Tibial artery (tissue), 4 donors: Measurements from ENCODE around the gene DIAPH3.

Experiments
- DNase-seq, 2 donors: peaks; one replicate each; pipeline ENCODE4 v3.0.0-alpha.2; 2019
- H3K27ac ChIP-seq, 2 donors: fragments of 200-600 bp; sonication (generic) in 1 of 2; 1 replicate in 1 of 2; 2 replicates in 1 of 2; pipeline ENCODE4 v1.5.1; 2018 to 2019; ENCODE audit warnings: mild to moderate bottlenecking in 1 of 2
- H3K27me3 ChIP-seq, 2 donors: fragments of 200-600 bp; sonication (generic) in 1 of 2; one replicate each; pipeline versions ENCODE4 v1.5.1 to v1.6.0; 2016 to 2019
- H3K36me3 ChIP-seq, 3 donors: fragments of 200-600 bp; sonication (generic) in 2 of 3; one replicate each; pipeline ENCODE4 v1.5.1; 2016 to 2019; ENCODE audit warnings: mild to moderate bottlenecking in 2 of 3
- H3K4me1 ChIP-seq, 4 donors: fragments of 200-600 bp; sonication (generic) in 2 of 4; 1 replicate in 3 of 4; 2 replicates in 1 of 4; pipeline ENCODE4 v1.5.1; 2016 to 2019
- H3K4me3 ChIP-seq, 2 donors: fragments of 200-600 bp; sonication (generic) in 1 of 2; 1 replicate in 1 of 2; 2 replicates in 1 of 2; pipeline ENCODE4 v1.5.1; 2018 to 2019; ENCODE audit warnings: mild to moderate bottlenecking in 2 of 2
- H3K9me3 ChIP-seq, 3 donors: fragments of 200-600 bp; sonication (generic) in 1 of 3; one replicate each; pipeline ENCODE4 v1.5.1; 2016 to 2019
- CTCF ChIP-seq, 2 experiments: fragments of 200-600 bp in 1 of 2; fragments of 450-650 bp in 1 of 2; IDR thresholded peaks; one replicate each; pipeline ENCODE4 v1.5.1; 2017 to 2019; ENCODE audit warnings: antibody characterized with exemption in 2 of 2, mild to moderate bottlenecking in 1 of 2, moderate library complexity in 1 of 2
- intact Hi-C: fragments of 100-400 bp; cut with DNase I; formaldehyde crosslinking; loops from one replicate; pipeline ENCODE4 v1.15.0; 2023; ENCODE audit warnings: low total_unique reads

The DIAPH3 gene

GRCh38 chr13:59631271-59631670 lies 532.5 kb downstream of the DIAPH3 start:
- Histone ChIP-seq H3K27me3 (no peaks in the 10 kb centered on the region), H3K4me1 (no peaks in the 10 kb centered on the region), H3K36me3 (no peaks in the 10 kb centered on the region), H3K4me3 (no peak overlapping the region), H3K9me3 (no peaks in the 10 kb centered on the region), H3K27ac (no peak overlapping the region)
- DNase-seq = no peak
- TF ChIP-seq CTCF (IDR thresholded peaks at IDR 0.05) = no peak
- intact Hi-C loops = no loop called here

- Histone ChIP-seq H3K4me1 (no peaks in the 10 kb centered on the region), H3K36me3 (no peaks in the 10 kb centered on the region), H3K4me3 (no peak overlapping the region), H3K27ac (no peak overlapping the region), H3K27me3 (no peaks in the 10 kb centered on the region), H3K9me3 (no peaks in the 10 kb centered on the region)
- DNase-seq = no peak
- intact Hi-C loops = no loop called here
- TF ChIP-seq CTCF (IDR thresholded peaks at IDR 0.05) = no peak
These were observed 538.6 kb downstream of the DIAPH3 start for GRCh38 chr13:59625111-59625510.

GRCh38 chr13:59623206-59623915 lies 540.4 kb downstream of the DIAPH3 start:
- Histone ChIP-seq H3K27ac (no peak overlapping the region), H3K4me3 (no peak overlapping the region)
- intact Hi-C loops = no loop called here

GRCh38 chr13:59621773-59622172 lies 542.0 kb downstream of the DIAPH3 start:
- no peaks in the 10 kb centered on the region for H3K9me3 ChIP-seq
- no peaks in the 10 kb centered on the region for H3K4me1 ChIP-seq
- no peak for TF ChIP-seq CTCF (IDR thresholded peaks at IDR 0.05)
- intact Hi-C loops = no loop called here
- no peaks in the 10 kb centered on the region for H3K36me3 ChIP-seq
- no peak overlapping the region for H3K27ac ChIP-seq
- H3K27me3 ChIP-seq = no peaks in the 10 kb centered on the region
- H3K4me3 ChIP-seq = no peak overlapping the region
- DNase-seq = no peak

More at GRCh38 chr13:59623206-59623915, 540.4 kb downstream of the DIAPH3 start:
- DNase-seq = no peak
- Histone ChIP-seq H3K27me3 (no peaks in the 10 kb centered on the region), H3K9me3 (no peaks in the 10 kb centered on the region), H3K36me3 (no peaks in the 10 kb centered on the region), H3K4me1 (no peaks in the 10 kb centered on the region)
- TF ChIP-seq CTCF (IDR thresholded peaks at IDR 0.05) = no peak
